Endodermal cell (in vitro differentiated cells): ENCODE measurements around the gene FBN3. TPM values are rescaled to one million over a fixed set of nuclear protein-coding genes. Genes with fewer than 3 reads are reported as not detected.

Source experiments
- DNase-seq: peaks from one replicate; pipeline ENCODE4 v3.0.0-alpha.2; 2017
- H3K27ac ChIP-seq: 2 replicates; pipeline ENCODE4 v1.5.1; 2013; ENCODE audit warnings: mild to moderate bottlenecking, low read depth, low read length, moderate library complexity
- H3K27me3 ChIP-seq: 2 replicates; pipeline ENCODE4 v1.6.1; 2013; ENCODE audit warnings: mild to moderate bottlenecking, low read length, moderate library complexity; ENCODE audit not compliant: insufficient read depth, control insufficient read depth, poor library complexity, severe bottlenecking
- H3K36me3 ChIP-seq: 2 replicates; pipeline ENCODE4 v1.7.0; 2013; ENCODE audit warnings: mild to moderate bottlenecking, low read length, moderate library complexity; ENCODE audit not compliant: control insufficient read depth, insufficient read depth
- H3K4me1 ChIP-seq: one replicate; pipeline ENCODE4 v1.7.0; 2013; ENCODE audit warnings: low read length; ENCODE audit not compliant: control insufficient read depth, insufficient read depth
- H3K4me3 ChIP-seq: 2 replicates; pipeline ENCODE4 v1.5.1; 2013; ENCODE audit warnings: mild to moderate bottlenecking, low read length, moderate library complexity
- H3K9ac ChIP-seq: 2 replicates; pipeline ENCODE4 v1.6.1; 2013; ENCODE audit warnings: mild to moderate bottlenecking, low read length, moderate library complexity; ENCODE audit not compliant: poor library complexity, severe bottlenecking; ENCODE audit errors: extremely low read depth
- H3K9me3 ChIP-seq: 2 replicates; pipeline ENCODE4 v1.6.1; 2013; ENCODE audit warnings: mild to moderate bottlenecking, low read length, moderate library complexity; ENCODE audit not compliant: control insufficient read depth
- H3K27ac Mint-ChIP-seq: 2 replicates; pipeline ENCODE4 v1.8.0; 2020; ENCODE audit warnings: mixed read lengths
- H3K27me3 Mint-ChIP-seq: 2 replicates; pipeline ENCODE4 v1.8.0; 2021; ENCODE audit warnings: mild to moderate bottlenecking, mixed read lengths; ENCODE audit not compliant: insufficient read depth
- H3K36me3 Mint-ChIP-seq: 2 replicates; pipeline ENCODE4 v1.8.0; 2020; ENCODE audit warnings: low read depth, mixed read lengths
- H3K4me1 Mint-ChIP-seq: 2 replicates; pipeline ENCODE4 v1.8.0; 2020; ENCODE audit warnings: mixed read lengths
- H3K4me3 Mint-ChIP-seq: 2 replicates; pipeline ENCODE4 v1.8.0; 2020; ENCODE audit warnings: mild to moderate bottlenecking, moderate library complexity, mixed read lengths
- H3K9me3 Mint-ChIP-seq: 2 replicates; pipeline ENCODE4 v1.8.0; 2020; ENCODE audit warnings: mild to moderate bottlenecking, mixed read lengths
- WGBS, 2 experiments: methylation state at CpG; one replicate each; pipeline versions ENCODE4 v1.1.5 to v1.1.7; 2013; ENCODE audit warnings: missing lambda C conversion rate in 2 of 2, mixed read lengths in 1 of 2; ENCODE audit not compliant: insufficient coverage in 1 of 2, insufficient read length in 1 of 2; 5-methylcytosine and 5-hydroxymethylcytosine counted together
- total RNA-seq, 2 donors: library from RNA; stranded (reverse); fragmentation: NEBNext Ultra II Directional in 1 of 2; extraction: Animal tissue kit (Norgen Biotek cat#: 25700) in 1 of 2; gene quantifications; 2 replicates in 1 of 2; 3 replicates in 1 of 2; pipeline ENCODE4 v1.2.1, GENCODE V29; 2021
- TF ChIP-seq, protein P1 (sequence below): fragments of 200-600 bp; sonication (generic); conservative IDR thresholded peaks from 2 replicates; pipeline ENCODE4 v1.5.0; 2021; ENCODE audit warnings: antibody characterized with exemption, mild to moderate bottlenecking

Gene FBN3
- total RNA-seq, 2 donors from 2014 or later = 105 to 143 TPM

GRCh38 chr19:8142513-8142900 is 6.9 kb downstream of the FBN3 start:
- no peak overlapping the region for H3K4me3 Mint-ChIP-seq
- WGBS, 2 experiments = 75 to 94% methylated on average over 2 to 6 of the region's 6 CpGs
- peaks cover 50% of the 10 kb centered on the region for H3K36me3 Mint-ChIP-seq
- Histone ChIP-seq H3K27me3 (no peaks in the 10 kb centered on the region), H3K9me3 (no peaks in the 10 kb centered on the region), H3K27ac (no peak overlapping the region), H3K36me3 (peaks cover 27% of the 10 kb centered on the region), H3K4me1 (no peaks in the 10 kb centered on the region), H3K4me3 (no peak overlapping the region), H3K9ac (no peak overlapping the region)
- peak overlapping the region; percentile 40 for H3K27ac Mint-ChIP-seq
- no peak for DNase-seq
- no peaks in the 10 kb centered on the region for H3K9me3 Mint-ChIP-seq
- H3K4me1 Mint-ChIP-seq = peaks cover 6% of the 10 kb centered on the region
- H3K27me3 Mint-ChIP-seq = no peaks in the 10 kb centered on the region
- TF ChIP-seq, protein P1, sequence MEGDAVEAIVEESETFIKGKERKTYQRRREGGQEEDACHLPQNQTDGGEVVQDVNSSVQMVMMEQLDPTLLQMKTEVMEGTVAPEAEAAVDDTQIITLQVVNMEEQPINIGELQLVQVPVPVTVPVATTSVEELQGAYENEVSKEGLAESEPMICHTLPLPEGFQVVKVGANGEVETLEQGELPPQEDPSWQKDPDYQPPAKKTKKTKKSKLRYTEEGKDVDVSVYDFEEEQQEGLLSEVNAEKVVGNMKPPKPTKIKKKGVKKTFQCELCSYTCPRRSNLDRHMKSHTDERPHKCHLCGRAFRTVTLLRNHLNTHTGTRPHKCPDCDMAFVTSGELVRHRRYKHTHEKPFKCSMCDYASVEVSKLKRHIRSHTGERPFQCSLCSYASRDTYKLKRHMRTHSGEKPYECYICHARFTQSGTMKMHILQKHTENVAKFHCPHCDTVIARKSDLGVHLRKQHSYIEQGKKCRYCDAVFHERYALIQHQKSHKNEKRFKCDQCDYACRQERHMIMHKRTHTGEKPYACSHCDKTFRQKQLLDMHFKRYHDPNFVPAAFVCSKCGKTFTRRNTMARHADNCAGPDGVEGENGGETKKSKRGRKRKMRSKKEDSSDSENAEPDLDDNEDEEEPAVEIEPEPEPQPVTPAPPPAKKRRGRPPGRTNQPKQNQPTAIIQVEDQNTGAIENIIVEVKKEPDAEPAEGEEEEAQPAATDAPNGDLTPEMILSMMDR = no peak

- Mint-ChIP-seq H3K36me3 (peaks cover 55% of the 10 kb centered on the region), H3K4me1 (peaks cover 6% of the 10 kb centered on the region), H3K4me3 (no peak overlapping the region), H3K9me3 (no peaks in the 10 kb centered on the region), H3K27ac (peak overlapping the region; percentile 40), H3K27me3 (no peaks in the 10 kb centered on the region)
- TF ChIP-seq, protein P1 = no peak
- no peak for DNase-seq
- H3K4me3 ChIP-seq = no peak overlapping the region
- no peaks in the 10 kb centered on the region for H3K9me3 ChIP-seq
- H3K27ac ChIP-seq = no peak overlapping the region
- H3K9ac ChIP-seq = no peak overlapping the region
- peaks cover 27% of the 10 kb centered on the region for H3K36me3 ChIP-seq
- H3K4me1 ChIP-seq = no peaks in the 10 kb centered on the region
- H3K27me3 ChIP-seq = no peaks in the 10 kb centered on the region
- 95 to 97% methylated on average over 14 to 21 of the region's 21 CpGs for WGBS, 2 experiments
Observed at GRCh38 chr19:8141726-8142512, 7.5 kb downstream of the FBN3 start.

DNA sequence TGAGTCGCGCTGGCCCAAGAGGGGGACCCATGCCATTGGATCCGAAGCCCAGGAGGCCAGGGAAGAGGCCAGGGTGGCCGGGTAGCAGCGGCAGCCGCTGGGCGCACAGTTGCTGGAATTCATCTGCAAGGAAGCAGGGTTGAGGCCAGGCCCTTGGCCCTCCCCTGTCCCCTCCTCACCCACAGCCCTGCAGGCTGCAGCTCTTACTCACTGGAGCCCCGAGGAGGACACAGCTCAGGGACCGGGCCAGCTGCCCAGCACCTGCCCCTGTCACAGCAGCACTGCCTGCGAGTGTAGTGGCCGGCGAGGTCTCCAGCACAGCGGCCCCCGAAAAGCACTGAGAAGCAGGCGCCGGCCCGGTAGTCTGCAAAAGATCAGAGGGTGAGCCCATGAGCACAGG is 11.2 kb downstream of the FBN3 start:
- Histone ChIP-seq H3K4me1 (no peaks in the 10 kb centered on the region), H3K27me3 (no peaks in the 10 kb centered on the region), H3K9me3 (no peaks in the 10 kb centered on the region), H3K36me3 (peaks cover 33% of the 10 kb centered on the region), H3K9ac (no peak overlapping the region), H3K4me3 (no peak overlapping the region), H3K27ac (no peak overlapping the region)
- no peak for DNase-seq
- Mint-ChIP-seq H3K4me1 (no peaks in the 10 kb centered on the region), H3K4me3 (no peak overlapping the region), H3K27me3 (no peaks in the 10 kb centered on the region), H3K27ac (no peak overlapping the region), H3K36me3 (peaks cover 63% of the 10 kb centered on the region), H3K9me3 (no peaks in the 10 kb centered on the region)
- 94 to 97% methylated on average over 12 to 17 of the region's 17 CpGs for WGBS, 2 experiments
- TF ChIP-seq, protein P1 = no peak
